Loucy (cell line): Measurements from ENCODE around the gene RPS6KA4.

Experiments
- CTCF ChIP-seq: fragments of 200-600 bp; sonication (generic); conservative IDR thresholded peaks from 2 replicates; pipeline ENCODE4 v1.5.1; 2014; ENCODE audit warnings: mild to moderate bottlenecking, antibody characterized with exemption, low read length
- EZH2phosphoT487 ChIP-seq: fragments of 200-600 bp; IDR thresholded peaks from 2 replicates; pipeline ENCODE4 v1.6.1; 2018; ENCODE audit warnings: antibody characterized with exemption, mild to moderate bottlenecking, moderate library complexity, borderline replicate concordance

GRCh38 chr11:64369440-64370421 is 10.8 kb downstream of the RPS6KA4 start:
- TF ChIP-seq CTCF (peak; percentile 30), EZH2phosphoT487 (no peak)
